Osteoblast (primary cell): Measurements from ENCODE around the gene CACNA2D3. TPM values are rescaled to one million over a fixed set of nuclear protein-coding genes. Genes with fewer than 3 reads are reported as not detected.

Source experiments
- DNase-seq: peaks from one replicate; pipeline ENCODE4 v3.0.0; 2011; ENCODE audit warnings: low spot score, mixed read lengths; ENCODE audit not compliant: insufficient read length; ENCODE audit errors: missing footprints
- H2AFZ ChIP-seq: 2 replicates; pipeline ENCODE4 v1.6.0; 2011; ENCODE audit warnings: mild to moderate bottlenecking, low read length
- H3K27ac ChIP-seq: 2 replicates; pipeline ENCODE4 v1.5.1; 2011; ENCODE audit warnings: mild to moderate bottlenecking, low read depth, low read length, moderate library complexity
- H3K27me3 ChIP-seq: 2 replicates; pipeline ENCODE4 v1.6.0; 2012; ENCODE audit warnings: mild to moderate bottlenecking, control low read depth, inconsistent platforms, low read length, moderate library complexity; ENCODE audit not compliant: insufficient read depth
- H3K36me3 ChIP-seq: 2 replicates; pipeline ENCODE4 v1.5.1; 2011; ENCODE audit warnings: mild to moderate bottlenecking, low read length, control low read depth, moderate library complexity; ENCODE audit not compliant: insufficient read depth
- H3K4me1 ChIP-seq: 2 replicates; pipeline ENCODE4 v1.5.1; 2011; ENCODE audit warnings: mild to moderate bottlenecking, low read length, control low read depth, moderate library complexity; ENCODE audit not compliant: insufficient read depth
- H3K4me2 ChIP-seq: 2 replicates; pipeline ENCODE4 v1.6.0; 2011; ENCODE audit warnings: mild to moderate bottlenecking, low read length; ENCODE audit not compliant: insufficient read depth
- H3K4me3 ChIP-seq: fragments of 200-600 bp; sonication (generic); 3 replicates; pipeline ENCODE4 v1.5.1; 2012; ENCODE audit warnings: mild to moderate bottlenecking, low read length, inconsistent platforms; ENCODE audit not compliant: insufficient read depth
- H3K79me2 ChIP-seq: 2 replicates; pipeline ENCODE4 v1.6.0; 2012; ENCODE audit warnings: mild to moderate bottlenecking, low read length, control low read depth, inconsistent platforms; ENCODE audit not compliant: insufficient read depth
- H3K9me3 ChIP-seq: 2 replicates; pipeline ENCODE4 v1.5.1; 2011; ENCODE audit warnings: low read depth, low read length, control low read depth
- H4K20me1 ChIP-seq: 2 replicates; pipeline ENCODE4 v1.6.0; 2012; ENCODE audit warnings: mild to moderate bottlenecking, low read length, control low read depth; ENCODE audit not compliant: insufficient read depth
- CTCF ChIP-seq: IDR thresholded peaks from 2 replicates; pipeline ENCODE4 v1.5.1; 2011; ENCODE audit warnings: mild to moderate bottlenecking, low read depth, low read length, moderate library complexity; ENCODE audit errors: extremely low read depth
- total RNA-seq: library from RNA; depleted of rRNA; stranded (reverse); fragments of >200 nt; gene quantifications from 2 replicates; pipeline ENCODE4 v1.2.3, GENCODE V29; 2012

Gene CACNA2D3
- total RNA-seq, 1 donor, result 0.36 TPM

- no peak for TF ChIP-seq CTCF
- DNase-seq, result peak; percentile 76
- no peaks in the 10 kb centered on the region for H3K36me3 ChIP-seq
- no peaks in the 10 kb centered on the region for H3K27me3 ChIP-seq
- no peaks in the 10 kb centered on the region for H4K20me1 ChIP-seq
- no peaks in the 10 kb centered on the region for H3K79me2 ChIP-seq
- H3K27ac ChIP-seq, result peak overlapping the region; percentile 82
- peak overlapping the region; percentile 29 for H3K4me2 ChIP-seq
- no peak overlapping the region for H3K4me3 ChIP-seq
- no peaks in the 10 kb centered on the region for H3K9me3 ChIP-seq
- peak overlapping the region; percentile 49 for H2AFZ ChIP-seq
- H3K4me1 ChIP-seq, result peaks cover 27% of the 10 kb centered on the region
Observed at GRCh38 chr3:54882129-54882833, 759.9 kb downstream of the CACNA2D3 start.

- Histone ChIP-seq H4K20me1 (no peaks in the 10 kb centered on the region), H3K27me3 (no peaks in the 10 kb centered on the region), H3K36me3 (no peaks in the 10 kb centered on the region), H3K79me2 (no peaks in the 10 kb centered on the region), H3K4me3 (no peak overlapping the region), H3K4me1 (peaks cover 19% of the 10 kb centered on the region), H3K4me2 (no peak overlapping the region), H3K27ac (no peak overlapping the region), H3K9me3 (no peaks in the 10 kb centered on the region), H2AFZ (no peak overlapping the region)
- no peak for DNase-seq
- TF ChIP-seq CTCF, result no peak
Observed at GRCh38 chr3:54888162-54888561, 765.8 kb downstream of the CACNA2D3 start.

- H3K4me1 ChIP-seq, result peaks cover 19% of the 10 kb centered on the region
- no peaks in the 10 kb centered on the region for H3K79me2 ChIP-seq
- no peaks in the 10 kb centered on the region for H3K27me3 ChIP-seq
- no peaks in the 10 kb centered on the region for H3K9me3 ChIP-seq
- no peak overlapping the region for H3K27ac ChIP-seq
- DNase-seq, result no peak
- no peak overlapping the region for H2AFZ ChIP-seq
- H3K36me3 ChIP-seq, result no peaks in the 10 kb centered on the region
- TF ChIP-seq CTCF, result no peak
- H3K4me3 ChIP-seq, result no peak overlapping the region
- H3K4me2 ChIP-seq, result no peak overlapping the region
- no peaks in the 10 kb centered on the region for H4K20me1 ChIP-seq
Observed at GRCh38 chr3:54888873-54889272, 766.5 kb downstream of the CACNA2D3 start.

- H3K4me2 ChIP-seq, result no peak overlapping the region
- no peaks in the 10 kb centered on the region for H3K27me3 ChIP-seq
- H3K36me3 ChIP-seq, result no peaks in the 10 kb centered on the region
- H4K20me1 ChIP-seq, result no peaks in the 10 kb centered on the region
- no peaks in the 10 kb centered on the region for H3K9me3 ChIP-seq
- no peak overlapping the region for H2AFZ ChIP-seq
- H3K79me2 ChIP-seq, result no peaks in the 10 kb centered on the region
- H3K4me1 ChIP-seq, result peaks cover 19% of the 10 kb centered on the region
- no peak for TF ChIP-seq CTCF
- no peak overlapping the region for H3K4me3 ChIP-seq
- H3K27ac ChIP-seq, result no peak overlapping the region
- DNase-seq, result no peak
Observed at GRCh38 chr3:54889731-54890130, 767.4 kb downstream of the CACNA2D3 start.
